HG03060 (cell line): ENCODE measurements around the gene TXNDC9.
"Not testable (repeated sequence)": the region's sequence is repeated elsewhere in the genome, so short reads cannot be mapped to it uniquely, and the experiment has no call there.

Experiments
- ATAC-seq: cut with Tn5 transposase; IDR thresholded peaks from one replicate; pipeline ENCODE4 v1.9.1; 2021; ENCODE audit warnings: low read depth, moderate number of reproducible peaks; ENCODE audit not compliant: unreplicated experiment

The TXNDC9 gene

GRCh38 chr2:99337113-99338028, 1.2 kb upstream of the TXNDC9 start, which contains the start of gene EIF5B:
EIF5B (plus strand) TSS chr2:99337389; CDS start chr2:99337555, 166 bp downstream.
- peak; percentile 43 for ATAC-seq

- ATAC-seq: no peak
These were observed 625 bp upstream of the TXNDC9 start for GRCh38 chr2:99336804-99337112.

- no peak for ATAC-seq
These were observed 10.7 kb downstream of the TXNDC9 start for GRCh38 chr2:99325384-99325783.

GRCh38 chr2:99317873-99318200, 18.3 kb downstream of the TXNDC9 start:
- ATAC-seq: not testable (repeated sequence)

GRCh38 chr2:99317161-99317872, 18.8 kb downstream of the TXNDC9 start:
- no peak for ATAC-seq

- not testable (repeated sequence) for ATAC-seq
These were observed 35.0 kb downstream of the TXNDC9 start, which contains the start of gene LYG1 for GRCh38 chr2:99301097-99301496. LYG1 (minus strand) TSS chr2:99301197; CDS start chr2:99295670, 5,527 bp downstream.

GRCh38 chr2:99299580-99299979, 36.6 kb downstream of the TXNDC9 start:
- ATAC-seq: no peak

- ATAC-seq: no peak
These were observed 38.1 kb downstream of the TXNDC9 start for GRCh38 chr2:99297994-99298393.

- no peak for ATAC-seq
These were observed 50.6 kb downstream of the TXNDC9 start for GRCh38 chr2:99285526-99285925.

GRCh38 chr2:99279969-99280695, 56.0 kb downstream of the TXNDC9 start:
- ATAC-seq: no peak

- ATAC-seq: no peak
These were observed 57.3 kb downstream of the TXNDC9 start for GRCh38 chr2:99278793-99279291.

GRCh38 chr2:99278195-99278765, 57.9 kb downstream of the TXNDC9 start:
- not testable (repeated sequence) for ATAC-seq

GRCh38 chr2:99275882-99276281, 60.3 kb downstream of the TXNDC9 start:
- no peak for ATAC-seq
